K562 (cell line): ENCODE data around the gene DAZAP1. TPM values are rescaled to one million over a fixed set of nuclear protein-coding genes. Genes with fewer than 3 reads are reported as not detected.
"Not testable (repeated sequence)": the region's sequence is repeated elsewhere in the genome, so short reads cannot be mapped to it uniquely, and the experiment has no call there.

Experiments used
- CTBP1 ChIP-seq: fragments of 450-650 bp; IDR thresholded peaks from 2 replicates; pipeline ENCODE4 v1.6.1; 2016; ENCODE audit warnings: borderline replicate concordance
- CXXC5 ChIP-seq: fragments of 250-450 bp; sonication (Bioruptor Pico); IDR thresholded peaks from 2 replicates; pipeline ENCODE4 v1.8.0; 2022; ENCODE audit warnings: inconsistent platforms, mild to moderate bottlenecking, moderate library complexity
- DACH1 ChIP-seq: fragments of 450-650 bp; IDR thresholded peaks from 2 replicates; pipeline ENCODE4 v1.6.1; 2018; ENCODE audit not compliant: partially characterized antibody
- FIP1L1 ChIP-seq: fragments of 200-400 bp; formaldehyde crosslinking; IDR thresholded peaks from 2 replicates; pipeline ENCODE4 v1.6.1; 2018; ENCODE audit warnings: mild to moderate bottlenecking, low read depth, low read length; ENCODE audit not compliant: poor library complexity, severe bottlenecking
- FOXK1 ChIP-seq: sonication (generic); formaldehyde crosslinking; IDR thresholded peaks from 2 replicates; pipeline ENCODE4 v1.8.0; 2022; ENCODE audit warnings: missing genetic modification reagents, mild to moderate bottlenecking, borderline replicate concordance
- MYC ChIP-seq, 2 experiments: fragments of 250-450 bp in 1 of 2; sonication (Bioruptor Pico) in 1 of 2; IDR thresholded peaks; 2 replicates each; pipeline versions ENCODE4 v1.5.1 to v1.6.1; 2012 to 2021; ENCODE audit warnings: low read depth in 2 of 2, borderline replicate concordance in 1 of 2, improper control_type of control experiment in 1 of 2, low read length in 1 of 2, mild to moderate bottlenecking in 1 of 2, moderate library complexity in 1 of 2
- NRF1 ChIP-seq, 2 experiments: fragments of 450-650 bp; IDR thresholded peaks in 1 of 2; conservative IDR thresholded peaks in 1 of 2; 2 replicates each; pipeline ENCODE4 v1.6.1; 2014; ENCODE audit warnings: mild to moderate bottlenecking in 2 of 2
- PHF8 ChIP-seq: fragments of 200-600 bp; sonication (generic); IDR thresholded peaks from 2 replicates; pipeline ENCODE4 v1.6.1; 2012; ENCODE audit warnings: mixed run types, mild to moderate bottlenecking, inconsistent platforms, low read length, moderate library complexity, borderline replicate concordance
- POLR2A ChIP-seq: fragments of 450-650 bp; conservative IDR thresholded peaks from 2 replicates; pipeline ENCODE4 v1.6.1; 2016
- RBBP5 ChIP-seq: fragments of 200-600 bp; sonication (generic); IDR thresholded peaks from 2 replicates; pipeline ENCODE4 v1.6.1; 2012; ENCODE audit warnings: borderline replicate concordance, mild to moderate bottlenecking, low read length, control low read depth, inconsistent platforms; ENCODE audit not compliant: insufficient read depth, poor library complexity, severe bottlenecking
- RBM22 ChIP-seq: fragments of 200-400 bp; formaldehyde crosslinking; IDR thresholded peaks from 2 replicates; pipeline ENCODE4 v1.6.1; 2018; ENCODE audit warnings: low read length, low read depth; ENCODE audit not compliant: poor library complexity, severe bottlenecking
- SP1 ChIP-seq: sonication (generic); formaldehyde crosslinking; IDR thresholded peaks from 2 replicates; pipeline ENCODE4 v1.8.1; 2022; ENCODE audit warnings: mild to moderate bottlenecking, missing genetic modification reagents
- SUPT5H ChIP-seq: fragments of 450-650 bp; IDR thresholded peaks from 2 replicates; pipeline ENCODE4 v1.6.1; 2016
- TOE1 ChIP-seq, 2 experiments: fragments of 450-650 bp in 1 of 2; sonication (generic) in 1 of 2; formaldehyde crosslinking in 1 of 2; IDR thresholded peaks; 2 replicates each; pipeline versions ENCODE4 v1.7.1 to v1.8.0; 2016 to 2022; ENCODE audit warnings: borderline replicate concordance in 2 of 2, mild to moderate bottlenecking in 2 of 2, antibody characterized with exemption in 1 of 2, inconsistent platforms in 1 of 2, low read depth in 1 of 2, missing genetic modification reagents in 1 of 2, moderate library complexity in 1 of 2
- ZC3H4 ChIP-seq: sonication (generic); formaldehyde crosslinking; IDR thresholded peaks from 2 replicates; pipeline ENCODE4 v1.9.0; 2021; ENCODE audit warnings: missing genetic modification reagents, borderline replicate concordance
- ZFX ChIP-seq: sonication (generic); formaldehyde crosslinking; IDR thresholded peaks from 2 replicates; pipeline ENCODE4 v1.8.0; 2022; ENCODE audit warnings: mild to moderate bottlenecking, missing genetic modification reagents, moderate library complexity
- ZNF12 ChIP-seq: sonication (generic); formaldehyde crosslinking; IDR thresholded peaks from 2 replicates; pipeline ENCODE4 v1.4.0; 2020; ENCODE audit warnings: mild to moderate bottlenecking, missing genetic modification reagents
- polyA plus RNA-seq, 8 experiments: library from polyadenylated mRNA; depleted of rRNA in 4 of 8; stranded (reverse) in 5 of 8; unstranded in 3 of 8; fragments of >200 nt; fragmentation: Nextera tagmentation in 2 of 8; fragmentation: Illumina TruSeq in 1 of 8; extraction: Ambion mirVana in 2 of 8; extraction: Trizol in 1 of 8; gene quantifications; 2 replicates each; pipeline versions ENCODE4 v1.2.1 to v1.2.3, GENCODE V29; 2011 to 2014; ENCODE audit warnings: inconsistent platforms in 1 of 8, missing spikeins in 1 of 8
- total RNA-seq, 7 experiments: library from RNA; depleted of rRNA in 6 of 7; stranded (reverse); fragments of >200 nt in 6 of 7; fragmentation: Illumina TruSeq in 2 of 7; extraction: Trizol in 2 of 7; gene quantifications; 2 replicates each; pipeline versions ENCODE4 v1.2.1 to v1.2.3, GENCODE V29; 2011 to 2021; ENCODE audit warnings: low replicate concordance in 1 of 7
- TF ChIP-seq, protein P1 (sequence below): sonication (generic); formaldehyde crosslinking; IDR thresholded peaks from 2 replicates; pipeline ENCODE4 v1.8.0; 2022; ENCODE audit warnings: missing genetic modification reagents, mild to moderate bottlenecking, borderline replicate concordance
- TF ChIP-seq, protein P2 (sequence below): fragments of 450-650 bp; IDR thresholded peaks from 2 replicates; pipeline ENCODE4 v1.6.1; 2018; ENCODE audit not compliant: partially characterized antibody

The DAZAP1 gene
- total and polyA plus RNA-seq, 9 of the 15 experiments (the other 6 are each of a cell fraction or from before 2014, with no cell fraction given), result 10.8 to 289 (median 142) TPM

DNA sequence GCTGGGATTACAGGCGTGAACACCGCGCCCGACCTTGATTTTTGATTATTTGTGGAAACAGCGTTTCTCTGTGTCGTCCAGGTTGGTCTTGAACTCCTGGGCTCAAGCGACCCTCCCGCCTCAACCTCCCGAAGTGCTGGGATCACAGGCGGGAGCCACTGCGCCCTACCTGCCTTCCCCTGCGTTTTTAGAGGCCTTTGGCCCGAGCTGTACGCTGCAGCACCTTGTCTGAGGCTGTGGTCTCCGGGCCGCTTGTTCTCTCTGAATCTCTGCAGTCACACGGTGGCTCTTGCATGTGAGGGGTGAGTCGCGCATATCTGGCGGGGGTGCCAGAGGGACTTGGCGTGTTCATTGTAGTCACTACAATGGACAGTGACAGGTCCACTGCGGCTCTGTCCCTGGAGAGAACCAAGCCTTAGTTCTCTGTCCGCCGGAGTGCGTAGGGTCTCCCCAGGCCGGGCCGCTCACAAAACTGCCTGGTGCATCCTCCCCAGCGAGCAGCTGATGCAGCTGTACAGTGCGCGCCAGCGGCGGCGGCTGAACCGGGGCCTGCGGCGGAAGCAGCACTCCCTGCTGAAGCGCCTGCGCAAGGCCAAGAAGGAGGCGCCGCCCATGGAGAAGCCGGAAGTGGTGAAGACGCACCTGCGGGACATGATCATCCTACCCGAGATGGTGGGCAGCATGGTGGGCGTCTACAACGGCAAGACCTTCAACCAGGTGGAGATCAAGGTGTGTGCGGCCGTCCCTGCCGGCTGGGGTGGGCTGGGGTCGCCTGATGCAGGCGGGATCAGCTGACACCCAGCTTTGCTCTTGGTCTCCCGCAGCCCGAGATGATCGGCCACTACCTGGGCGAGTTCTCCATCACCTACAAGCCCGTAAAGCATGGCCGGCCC is 32.4 kb downstream of the DAZAP1 start (continued):
- TF ChIP-seq, protein P1, sequence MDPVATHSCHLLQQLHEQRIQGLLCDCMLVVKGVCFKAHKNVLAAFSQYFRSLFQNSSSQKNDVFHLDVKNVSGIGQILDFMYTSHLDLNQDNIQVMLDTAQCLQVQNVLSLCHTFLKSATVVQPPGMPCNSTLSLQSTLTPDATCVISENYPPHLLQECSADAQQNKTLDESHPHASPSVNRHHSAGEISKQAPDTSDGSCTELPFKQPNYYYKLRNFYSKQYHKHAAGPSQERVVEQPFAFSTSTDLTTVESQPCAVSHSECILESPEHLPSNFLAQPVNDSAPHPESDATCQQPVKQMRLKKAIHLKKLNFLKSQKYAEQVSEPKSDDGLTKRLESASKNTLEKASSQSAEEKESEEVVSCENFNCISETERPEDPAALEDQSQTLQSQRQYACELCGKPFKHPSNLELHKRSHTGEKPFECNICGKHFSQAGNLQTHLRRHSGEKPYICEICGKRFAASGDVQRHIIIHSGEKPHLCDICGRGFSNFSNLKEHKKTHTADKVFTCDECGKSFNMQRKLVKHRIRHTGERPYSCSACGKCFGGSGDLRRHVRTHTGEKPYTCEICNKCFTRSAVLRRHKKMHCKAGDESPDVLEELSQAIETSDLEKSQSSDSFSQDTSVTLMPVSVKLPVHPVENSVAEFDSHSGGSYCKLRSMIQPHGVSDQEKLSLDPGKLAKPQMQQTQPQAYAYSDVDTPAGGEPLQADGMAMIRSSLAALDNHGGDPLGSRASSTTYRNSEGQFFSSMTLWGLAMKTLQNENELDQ (CRISPR knock-in tag), result peak; percentile 58; the same call in 1 of the 2 replicates
- TF ChIP-seq ZFX (CRISPR knock-in tag) (peak; percentile 35; the same call in 1 of the 2 replicates), CXXC5 (CRISPR knock-in tag) (peak; percentile 60), TOE1 (IDR thresholded peaks at IDR 0.05; ENCODE audit: borderline replicate concordance) (peak; percentile 13; the same call in 1 of the 2 replicates), SUPT5H (0 out of 2 replicates have a peak, but pooled peaks have one; percentile 0), MYC (IDR thresholded peaks at IDR 0.05; ENCODE audit: low read depth, low read length) (0 out of 2 replicates have a peak, but pooled peaks have one; percentile 7), POLR2A (peak; percentile 48), RBM22 (peak; percentile 37), FOXK1 (0 out of 2 replicates have a peak, but pooled peaks have one; percentile 57), FIP1L1 (peak; percentile 30), ZNF12 (CRISPR knock-in tag) (peak; percentile 67; the same call in 1 of the 2 replicates), RBBP5 (peak; percentile 44), DACH1 (peak; percentile 46), CTBP1 (peak; percentile 67), SP1 (peak; percentile 31), PHF8 (peak; percentile 19; the same call in 1 of the 2 replicates), NRF1 (conservative IDR thresholded peaks at IDR 0.05 in 1 of 2, IDR thresholded peaks at IDR 0.05 in 1 of 2) (peak; percentile 95), ZC3H4 (CRISPR knock-in tag) (peak; percentile 84)
- not testable (repeated sequence) for TF ChIP-seq TOE1, MYC (CRISPR knock-in tag; IDR thresholded peaks at IDR 0.05; ENCODE audit: borderline replicate concordance, low read depth)
- TF ChIP-seq, protein P2, sequence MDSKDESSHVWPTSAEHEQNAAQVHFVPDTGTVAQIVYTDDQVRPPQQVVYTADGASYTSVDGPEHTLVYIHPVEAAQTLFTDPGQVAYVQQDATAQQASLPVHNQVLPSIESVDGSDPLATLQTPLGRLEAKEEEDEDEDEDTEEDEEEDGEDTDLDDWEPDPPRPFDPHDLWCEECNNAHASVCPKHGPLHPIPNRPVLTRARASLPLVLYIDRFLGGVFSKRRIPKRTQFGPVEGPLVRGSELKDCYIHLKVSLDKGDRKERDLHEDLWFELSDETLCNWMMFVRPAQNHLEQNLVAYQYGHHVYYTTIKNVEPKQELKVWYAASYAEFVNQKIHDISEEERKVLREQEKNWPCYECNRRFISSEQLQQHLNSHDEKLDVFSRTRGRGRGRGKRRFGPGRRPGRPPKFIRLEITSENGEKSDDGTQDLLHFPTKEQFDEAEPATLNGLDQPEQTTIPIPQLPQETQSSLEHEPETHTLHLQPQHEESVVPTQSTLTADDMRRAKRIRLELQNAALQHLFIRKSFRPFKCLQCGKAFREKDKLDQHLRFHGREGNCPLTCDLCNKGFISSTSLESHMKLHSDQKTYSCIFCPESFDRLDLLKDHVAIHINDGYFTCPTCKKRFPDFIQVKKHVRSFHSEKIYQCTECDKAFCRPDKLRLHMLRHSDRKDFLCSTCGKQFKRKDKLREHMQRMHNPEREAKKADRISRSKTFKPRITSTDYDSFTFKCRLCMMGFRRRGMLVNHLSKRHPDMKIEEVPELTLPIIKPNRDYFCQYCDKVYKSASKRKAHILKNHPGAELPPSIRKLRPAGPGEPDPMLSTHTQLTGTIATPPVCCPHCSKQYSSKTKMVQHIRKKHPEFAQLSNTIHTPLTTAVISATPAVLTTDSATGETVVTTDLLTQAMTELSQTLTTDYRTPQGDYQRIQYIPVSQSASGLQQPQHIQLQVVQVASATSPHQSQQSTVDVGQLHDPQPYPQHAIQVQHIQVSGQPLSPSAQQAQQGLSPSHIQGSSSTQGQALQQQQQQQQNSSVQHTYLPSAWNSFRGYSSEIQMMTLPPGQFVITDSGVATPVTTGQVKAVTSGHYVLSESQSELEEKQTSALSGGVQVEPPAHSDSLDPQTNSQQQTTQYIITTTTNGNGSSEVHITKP, result peak; percentile 47
